ENCODE results near the gene CAPS.
"Not testable (repeated sequence)": the region's sequence is repeated elsewhere in the genome, so short reads cannot be mapped to it uniquely, and the experiment has no call there.

The CAPS gene

GRCh38 chr19:5957170-5957569, 43.1 kb downstream of the CAPS start:
- H3K4me3 Mint-ChIP-seq: no peak overlapping the region
- H3K9me3 Mint-ChIP-seq: no peaks in the 10 kb centered on the region
- H3K27me3 Mint-ChIP-seq (ENCODE audit: low read depth): no peaks in the 10 kb centered on the region
- peak overlapping the region; percentile 36 for H3K27ac Mint-ChIP-seq
- no peak for DNase-seq (ENCODE audit: low spot score)
- peaks cover 63% of the 10 kb centered on the region for H3K4me1 Mint-ChIP-seq (ENCODE audit: low read depth)
- H3K36me3 Mint-ChIP-seq (ENCODE audit: low read depth): peaks cover 12% of the 10 kb centered on the region

GRCh38 chr19:5958074-5958850, 44.2 kb downstream of the CAPS start:
- Mint-ChIP-seq H3K27ac (peak overlapping the region; percentile 42), H3K27me3 (ENCODE audit: low read depth) (no peaks in the 10 kb centered on the region), H3K4me1 (ENCODE audit: low read depth) (peaks cover 64% of the 10 kb centered on the region), H3K9me3 (no peaks in the 10 kb centered on the region), H3K4me3 (no peak overlapping the region), H3K36me3 (ENCODE audit: low read depth) (peaks cover 12% of the 10 kb centered on the region)
- no peak for DNase-seq (ENCODE audit: low spot score)

- Mint-ChIP-seq H3K27me3 (ENCODE audit: low read depth) (no peaks in the 10 kb centered on the region), H3K36me3 (ENCODE audit: low read depth) (peaks cover 10% of the 10 kb centered on the region), H3K4me3 (no peak overlapping the region), H3K4me1 (ENCODE audit: low read depth) (peaks cover 61% of the 10 kb centered on the region), H3K27ac (no peak overlapping the region), H3K9me3 (no peaks in the 10 kb centered on the region)
- no peak for DNase-seq (ENCODE audit: low spot score)
These were observed 44.7 kb downstream of the CAPS start for GRCh38 chr19:5958851-5959122.

GRCh38 chr19:5959260-5960004, 45.4 kb downstream of the CAPS start:
- DNase-seq (ENCODE audit: low spot score): no peak
- no peak overlapping the region for H3K4me3 Mint-ChIP-seq
- H3K9me3 Mint-ChIP-seq: no peaks in the 10 kb centered on the region
- H3K27me3 Mint-ChIP-seq (ENCODE audit: low read depth): no peaks in the 10 kb centered on the region
- H3K4me1 Mint-ChIP-seq (ENCODE audit: low read depth): peaks cover 57% of the 10 kb centered on the region
- peaks cover 6% of the 10 kb centered on the region for H3K36me3 Mint-ChIP-seq (ENCODE audit: low read depth)
- peak overlapping the region; percentile 36 for H3K27ac Mint-ChIP-seq

GRCh38 chr19:5960005-5961001, 46.2 kb downstream of the CAPS start:
- no peak for DNase-seq (ENCODE audit: low spot score)
- Mint-ChIP-seq H3K36me3 (ENCODE audit: low read depth) (peaks cover 7% of the 10 kb centered on the region), H3K9me3 (no peaks in the 10 kb centered on the region)

GRCh38 chr19:5961641-5961968, 47.6 kb downstream of the CAPS start:
- peak overlapping the region; percentile 97 for H3K27ac Mint-ChIP-seq
- not testable (repeated sequence) for H3K36me3 Mint-ChIP-seq (ENCODE audit: low read depth); H3K27me3 Mint-ChIP-seq (ENCODE audit: low read depth); DNase-seq (ENCODE audit: low spot score); H3K9me3 Mint-ChIP-seq
- peak overlapping the region; percentile 72 for H3K4me3 Mint-ChIP-seq
- H3K4me1 Mint-ChIP-seq (ENCODE audit: low read depth): peaks cover 49% of the 10 kb centered on the region

More at GRCh38 chr19:5960005-5961001, 46.2 kb downstream of the CAPS start:
- H3K4me1 Mint-ChIP-seq (ENCODE audit: low read depth): peaks cover 53% of the 10 kb centered on the region
- H3K27me3 Mint-ChIP-seq (ENCODE audit: low read depth): no peaks in the 10 kb centered on the region
- peak overlapping the region; percentile 97 for H3K27ac Mint-ChIP-seq
- H3K4me3 Mint-ChIP-seq: peak overlapping the region; percentile 72

- Mint-ChIP-seq H3K27me3 (ENCODE audit: low read depth) (no peaks in the 10 kb centered on the region), H3K9me3 (no peaks in the 10 kb centered on the region), H3K4me3 (peak overlapping the region; percentile 72), H3K27ac (peak overlapping the region; percentile 97), H3K36me3 (ENCODE audit: low read depth) (peaks cover 10% of the 10 kb centered on the region), H3K4me1 (ENCODE audit: low read depth) (peaks cover 47% of the 10 kb centered on the region)
- DNase-seq (ENCODE audit: low spot score): peak; percentile 60
These were observed 48.2 kb downstream of the CAPS start for GRCh38 chr19:5961969-5962945.

- not testable (repeated sequence) for H3K9me3 Mint-ChIP-seq; DNase-seq (ENCODE audit: low spot score); H3K27me3 Mint-ChIP-seq (ENCODE audit: low read depth)
- Mint-ChIP-seq H3K27ac (peak overlapping the region; percentile 97), H3K4me1 (ENCODE audit: low read depth) (peaks cover 50% of the 10 kb centered on the region), H3K4me3 (peak overlapping the region; percentile 72), H3K36me3 (ENCODE audit: low read depth) (peaks cover 12% of the 10 kb centered on the region)
These were observed 49.2 kb downstream of the CAPS start for GRCh38 chr19:5963259-5963658.

GRCh38 chr19:5963855-5964254, 49.8 kb downstream of the CAPS start:
- no peak for DNase-seq (ENCODE audit: low spot score)
- no peaks in the 10 kb centered on the region for H3K9me3 Mint-ChIP-seq
- peak overlapping the region; percentile 2 for H3K4me3 Mint-ChIP-seq
- H3K27ac Mint-ChIP-seq: peak overlapping the region; percentile 76
- H3K4me1 Mint-ChIP-seq (ENCODE audit: low read depth): peaks cover 54% of the 10 kb centered on the region
- peaks cover 12% of the 10 kb centered on the region for H3K36me3 Mint-ChIP-seq (ENCODE audit: low read depth)
- no peaks in the 10 kb centered on the region for H3K27me3 Mint-ChIP-seq (ENCODE audit: low read depth)

GRCh38 chr19:5964816-5965565, 50.9 kb downstream of the CAPS start:
- no peaks in the 10 kb centered on the region for H3K27me3 Mint-ChIP-seq (ENCODE audit: low read depth)
- H3K36me3 Mint-ChIP-seq (ENCODE audit: low read depth): peaks cover 12% of the 10 kb centered on the region
- H3K9me3 Mint-ChIP-seq: no peaks in the 10 kb centered on the region
- no peak for DNase-seq (ENCODE audit: low spot score)
- H3K4me1 Mint-ChIP-seq (ENCODE audit: low read depth): peaks cover 51% of the 10 kb centered on the region
- no peak overlapping the region for H3K4me3 Mint-ChIP-seq
- peak overlapping the region; percentile 21 for H3K27ac Mint-ChIP-seq

Measured in T-helper 2 cell treated with Interferon-gamma antibody and Interleukin-4, amounts not matched to agents 5 μg/mL and 100 μg/mL, for 36 hours (primary cell).